ENCODE data around the gene HOXA6. TPM values are rescaled to one million over a fixed set of nuclear protein-coding genes. Genes with fewer than 3 reads are reported as not detected.

HOXA6 gene
- total RNA-seq, 1 donor, result 11.2 TPM

GRCh38 chr7:27111042-27111750, 36.4 kb downstream of the HOXA6 start:
- DNase-seq (ENCODE audit: low read depth), result peak; percentile 65
- no peak for TF ChIP-seq CTCF (IDR thresholded peaks at IDR 0.05; ENCODE audit: insufficient read depth, low read depth, low read length)
- H3K4me3 ChIP-seq (ENCODE audit: low read depth, low read length), result no peak overlapping the region

GRCh38 chr7:27110186-27111031, 37.2 kb downstream of the HOXA6 start:
- H3K4me3 ChIP-seq (ENCODE audit: low read depth, low read length), result no peak overlapping the region
- no peak for TF ChIP-seq CTCF (IDR thresholded peaks at IDR 0.05; ENCODE audit: insufficient read depth, low read depth, low read length)
- peak; percentile 87 for DNase-seq (ENCODE audit: low read depth)

DNA sequence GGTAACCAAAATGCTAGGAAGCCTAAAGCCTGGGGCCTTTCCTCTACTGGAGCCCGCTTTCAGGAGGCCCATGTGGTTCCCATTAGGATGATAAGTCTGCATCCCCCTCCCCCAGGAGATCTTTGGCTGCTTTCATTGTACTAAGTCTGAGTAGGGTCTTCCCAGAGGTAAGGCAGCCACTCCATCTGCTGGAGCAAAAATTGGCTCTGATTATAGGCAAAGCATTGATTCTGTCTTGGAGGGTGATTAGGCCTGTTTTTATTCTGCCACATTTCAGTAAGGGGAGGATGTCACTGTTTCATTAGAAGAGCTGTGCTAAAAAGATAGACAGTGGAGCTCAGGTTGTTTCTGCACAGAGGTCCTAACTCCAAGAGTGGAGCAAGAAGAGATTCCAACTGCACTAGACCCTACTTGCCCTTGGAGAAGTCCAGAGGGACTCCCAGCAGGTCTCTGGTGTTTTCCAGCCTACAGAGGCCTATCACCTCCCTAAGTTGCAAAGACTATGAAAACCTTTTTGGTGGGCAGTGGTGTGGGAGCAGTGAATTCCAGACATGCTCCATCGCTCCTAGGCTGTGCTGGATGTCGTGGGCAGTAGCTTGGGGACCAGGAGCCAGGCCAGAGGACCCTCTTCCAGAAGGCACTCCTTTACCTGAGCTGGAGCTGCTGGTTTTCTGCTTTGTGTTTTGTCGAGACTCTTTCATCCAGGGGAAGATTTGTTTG, 37.9 kb downstream of the HOXA6 start:
- no peak overlapping the region for H3K4me3 ChIP-seq (ENCODE audit: low read depth, low read length)
- DNase-seq (ENCODE audit: low read depth), result no peak
- TF ChIP-seq CTCF (IDR thresholded peaks at IDR 0.05; ENCODE audit: insufficient read depth, low read depth, low read length), result no peak

- no peak overlapping the region for H3K4me3 ChIP-seq (ENCODE audit: low read depth, low read length)
- no peak for TF ChIP-seq CTCF (IDR thresholded peaks at IDR 0.05; ENCODE audit: insufficient read depth, low read depth, low read length)
- DNase-seq (ENCODE audit: low read depth), result no peak
Observed at GRCh38 chr7:27108390-27109127, 39.0 kb downstream of the HOXA6 start.

GRCh38 chr7:27107391-27108381, 39.9 kb downstream of the HOXA6 start:
- no peak for DNase-seq (ENCODE audit: low read depth)
- no peak for TF ChIP-seq CTCF (IDR thresholded peaks at IDR 0.05; ENCODE audit: insufficient read depth, low read depth, low read length)
- H3K4me3 ChIP-seq (ENCODE audit: low read depth, low read length), result no peak overlapping the region
